Measurements from ENCODE around the gene CDK17.

Gene CDK17

DNA sequence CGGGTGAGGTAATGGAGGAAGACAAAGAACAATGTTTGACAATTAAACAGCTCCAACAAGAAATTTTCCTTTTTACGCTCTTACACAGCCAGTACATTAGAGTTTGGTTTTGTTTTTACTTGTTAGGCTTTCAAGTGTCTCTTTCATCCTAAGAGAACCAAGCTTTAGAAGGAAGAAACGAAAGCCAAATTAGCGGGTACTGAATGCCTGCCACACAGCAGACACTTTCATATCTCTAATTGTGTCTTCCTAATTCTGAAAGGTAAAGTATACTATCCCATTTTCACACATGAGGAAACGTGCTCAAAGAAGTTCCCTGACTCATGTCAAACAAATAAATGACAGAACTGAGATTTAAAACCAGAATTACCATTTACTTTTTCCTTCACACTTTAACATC, 65.0 kb downstream of the CDK17 start:
- no peak for ATAC-seq
- TF ChIP-seq TCF4 (CRISPR knock-in tag; IDR thresholded peaks at IDR 0.05; ENCODE audit: borderline replicate concordance) (no peak), TOX (CRISPR knock-in tag; IDR thresholded peaks at IDR 0.05; ENCODE audit: borderline replicate concordance) (no peak), ZNF8 (CRISPR knock-in tag; IDR thresholded peaks at IDR 0.05) (no peak), ARNTL (CRISPR knock-in tag; IDR thresholded peaks at IDR 0.05; ENCODE audit: borderline replicate concordance, low read depth) (no peak), RARB (CRISPR knock-in tag; IDR thresholded peaks at IDR 0.05) (no peak)
- TF ChIP-seq, protein P1, sequence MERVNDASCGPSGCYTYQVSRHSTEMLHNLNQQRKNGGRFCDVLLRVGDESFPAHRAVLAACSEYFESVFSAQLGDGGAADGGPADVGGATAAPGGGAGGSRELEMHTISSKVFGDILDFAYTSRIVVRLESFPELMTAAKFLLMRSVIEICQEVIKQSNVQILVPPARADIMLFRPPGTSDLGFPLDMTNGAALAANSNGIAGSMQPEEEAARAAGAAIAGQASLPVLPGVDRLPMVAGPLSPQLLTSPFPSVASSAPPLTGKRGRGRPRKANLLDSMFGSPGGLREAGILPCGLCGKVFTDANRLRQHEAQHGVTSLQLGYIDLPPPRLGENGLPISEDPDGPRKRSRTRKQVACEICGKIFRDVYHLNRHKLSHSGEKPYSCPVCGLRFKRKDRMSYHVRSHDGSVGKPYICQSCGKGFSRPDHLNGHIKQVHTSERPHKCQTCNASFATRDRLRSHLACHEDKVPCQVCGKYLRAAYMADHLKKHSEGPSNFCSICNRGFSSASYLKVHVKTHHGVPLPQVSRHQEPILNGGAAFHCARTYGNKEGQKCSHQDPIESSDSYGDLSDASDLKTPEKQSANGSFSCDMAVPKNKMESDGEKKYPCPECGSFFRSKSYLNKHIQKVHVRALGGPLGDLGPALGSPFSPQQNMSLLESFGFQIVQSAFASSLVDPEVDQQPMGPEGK (CRISPR knock-in tag; IDR thresholded peaks at IDR 0.05; ENCODE audit: borderline replicate concordance) = no peak
- TF ChIP-seq, protein P2, sequence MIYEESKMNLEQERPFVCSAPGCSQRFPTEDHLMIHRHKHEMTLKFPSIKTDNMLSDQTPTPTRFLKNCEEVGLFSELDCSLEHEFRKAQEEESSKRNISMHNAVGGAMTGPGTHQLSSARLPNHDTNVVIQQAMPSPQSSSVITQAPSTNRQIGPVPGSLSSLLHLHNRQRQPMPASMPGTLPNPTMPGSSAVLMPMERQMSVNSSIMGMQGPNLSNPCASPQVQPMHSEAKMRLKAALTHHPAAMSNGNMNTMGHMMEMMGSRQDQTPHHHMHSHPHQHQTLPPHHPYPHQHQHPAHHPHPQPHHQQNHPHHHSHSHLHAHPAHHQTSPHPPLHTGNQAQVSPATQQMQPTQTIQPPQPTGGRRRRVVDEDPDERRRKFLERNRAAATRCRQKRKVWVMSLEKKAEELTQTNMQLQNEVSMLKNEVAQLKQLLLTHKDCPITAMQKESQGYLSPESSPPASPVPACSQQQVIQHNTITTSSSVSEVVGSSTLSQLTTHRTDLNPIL (CRISPR knock-in tag; IDR thresholded peaks at IDR 0.05; ENCODE audit: low read depth) = no peak

DNA sequence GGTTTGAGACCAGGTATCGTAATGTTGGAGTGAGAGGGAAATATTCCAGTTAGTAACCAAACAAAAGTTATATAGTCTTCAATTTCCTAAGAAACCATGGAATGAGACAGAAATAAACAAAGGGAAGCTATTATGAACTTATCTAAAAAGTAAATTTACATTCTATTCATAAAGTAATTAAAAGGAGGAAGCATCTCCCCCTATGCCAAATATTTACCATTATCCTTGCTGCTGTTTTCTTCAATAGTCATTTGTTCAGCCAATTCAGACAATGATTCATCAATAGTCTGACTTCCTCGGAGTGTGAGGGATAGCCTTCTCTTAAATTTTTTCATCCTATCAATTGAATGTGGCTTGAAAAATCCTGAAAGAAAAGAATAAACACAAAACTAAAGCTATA, 65.7 kb downstream of the CDK17 start:
- TF ChIP-seq TOX (CRISPR knock-in tag; IDR thresholded peaks at IDR 0.05; ENCODE audit: borderline replicate concordance) (no peak), ESRRG (CRISPR knock-in tag; IDR thresholded peaks at IDR 0.05) (no peak), BACH2 (CRISPR knock-in tag; IDR thresholded peaks at IDR 0.05; ENCODE audit: borderline replicate concordance) (no peak), GLIS3 (CRISPR knock-in tag; IDR thresholded peaks at IDR 0.05) (no peak)
- TF ChIP-seq, protein P3, sequence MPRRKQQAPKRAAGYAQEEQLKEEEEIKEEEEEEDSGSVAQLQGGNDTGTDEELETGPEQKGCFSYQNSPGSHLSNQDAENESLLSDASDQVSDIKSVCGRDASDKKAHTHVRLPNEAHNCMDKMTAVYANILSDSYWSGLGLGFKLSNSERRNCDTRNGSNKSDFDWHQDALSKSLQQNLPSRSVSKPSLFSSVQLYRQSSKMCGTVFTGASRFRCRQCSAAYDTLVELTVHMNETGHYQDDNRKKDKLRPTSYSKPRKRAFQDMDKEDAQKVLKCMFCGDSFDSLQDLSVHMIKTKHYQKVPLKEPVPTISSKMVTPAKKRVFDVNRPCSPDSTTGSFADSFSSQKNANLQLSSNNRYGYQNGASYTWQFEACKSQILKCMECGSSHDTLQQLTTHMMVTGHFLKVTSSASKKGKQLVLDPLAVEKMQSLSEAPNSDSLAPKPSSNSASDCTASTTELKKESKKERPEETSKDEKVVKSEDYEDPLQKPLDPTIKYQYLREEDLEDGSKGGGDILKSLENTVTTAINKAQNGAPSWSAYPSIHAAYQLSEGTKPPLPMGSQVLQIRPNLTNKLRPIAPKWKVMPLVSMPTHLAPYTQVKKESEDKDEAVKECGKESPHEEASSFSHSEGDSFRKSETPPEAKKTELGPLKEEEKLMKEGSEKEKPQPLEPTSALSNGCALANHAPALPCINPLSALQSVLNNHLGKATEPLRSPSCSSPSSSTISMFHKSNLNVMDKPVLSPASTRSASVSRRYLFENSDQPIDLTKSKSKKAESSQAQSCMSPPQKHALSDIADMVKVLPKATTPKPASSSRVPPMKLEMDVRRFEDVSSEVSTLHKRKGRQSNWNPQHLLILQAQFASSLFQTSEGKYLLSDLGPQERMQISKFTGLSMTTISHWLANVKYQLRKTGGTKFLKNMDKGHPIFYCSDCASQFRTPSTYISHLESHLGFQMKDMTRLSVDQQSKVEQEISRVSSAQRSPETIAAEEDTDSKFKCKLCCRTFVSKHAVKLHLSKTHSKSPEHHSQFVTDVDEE (CRISPR knock-in tag; IDR thresholded peaks at IDR 0.05) = no peak
- TF ChIP-seq, protein P2 (CRISPR knock-in tag; IDR thresholded peaks at IDR 0.05; ENCODE audit: low read depth) = no peak
- no peak for ATAC-seq

DNA sequence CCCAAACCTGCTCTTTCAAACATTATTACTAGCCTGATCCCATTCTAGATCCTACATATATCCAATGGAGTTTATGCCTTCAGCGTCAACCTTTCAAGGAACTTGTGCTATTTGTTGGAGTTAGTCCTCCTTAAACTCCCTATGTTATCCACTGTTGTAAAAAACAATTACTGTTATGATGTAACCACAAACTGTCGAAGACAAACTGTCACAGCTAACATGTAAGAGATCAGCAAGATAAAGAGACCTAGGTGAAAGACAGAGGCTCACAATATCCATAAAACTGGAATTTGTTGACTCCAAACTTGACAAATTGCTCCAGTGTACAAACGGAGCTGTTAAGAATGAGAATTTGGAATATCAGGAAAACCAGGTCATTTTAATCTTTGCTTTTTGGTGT, 70.7 kb downstream of the CDK17 start:
- TF ChIP-seq BACH2 (CRISPR knock-in tag; IDR thresholded peaks at IDR 0.05; ENCODE audit: borderline replicate concordance) = no peak
- TF ChIP-seq GLIS3 (CRISPR knock-in tag; IDR thresholded peaks at IDR 0.05) = no peak
- no peak for TF ChIP-seq CSDC2 (CRISPR knock-in tag; IDR thresholded peaks at IDR 0.05)
- TF ChIP-seq, protein P4, sequence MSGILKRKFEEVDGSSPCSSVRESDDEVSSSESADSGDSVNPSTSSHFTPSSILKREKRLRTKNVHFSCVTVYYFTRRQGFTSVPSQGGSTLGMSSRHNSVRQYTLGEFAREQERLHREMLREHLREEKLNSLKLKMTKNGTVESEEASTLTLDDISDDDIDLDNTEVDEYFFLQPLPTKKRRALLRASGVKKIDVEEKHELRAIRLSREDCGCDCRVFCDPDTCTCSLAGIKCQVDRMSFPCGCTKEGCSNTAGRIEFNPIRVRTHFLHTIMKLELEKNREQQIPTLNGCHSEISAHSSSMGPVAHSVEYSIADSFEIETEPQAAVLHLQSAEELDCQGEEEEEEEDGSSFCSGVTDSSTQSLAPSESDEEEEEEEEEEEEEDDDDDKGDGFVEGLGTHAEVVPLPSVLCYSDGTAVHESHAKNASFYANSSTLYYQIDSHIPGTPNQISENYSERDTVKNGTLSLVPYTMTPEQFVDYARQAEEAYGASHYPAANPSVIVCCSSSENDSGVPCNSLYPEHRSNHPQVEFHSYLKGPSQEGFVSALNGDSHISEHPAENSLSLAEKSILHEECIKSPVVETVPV (CRISPR knock-in tag; IDR thresholded peaks at IDR 0.05) = no peak
- TF ChIP-seq ZNF565 (CRISPR knock-in tag; conservative IDR thresholded peaks at IDR 0.05; ENCODE audit: low read depth) = no peak
- TF ChIP-seq, protein P3 (CRISPR knock-in tag; IDR thresholded peaks at IDR 0.05) = no peak
- TF ChIP-seq ZFP30 (CRISPR knock-in tag; IDR thresholded peaks at IDR 0.05) = no peak
- no peak for TF ChIP-seq ISL1 (CRISPR knock-in tag; IDR thresholded peaks at IDR 0.05)
- no peak for TF ChIP-seq OSR1 (CRISPR knock-in tag; IDR thresholded peaks at IDR 0.05)
- no peak for TF ChIP-seq TOX (CRISPR knock-in tag; IDR thresholded peaks at IDR 0.05; ENCODE audit: borderline replicate concordance)
- no peak for TF ChIP-seq ZC3H10 (CRISPR knock-in tag; IDR thresholded peaks at IDR 0.05)
- ATAC-seq = no peak
